HepG2 (cell line): ENCODE data around the gene DAO. TPM values are rescaled to one million over a fixed set of nuclear protein-coding genes. Genes with fewer than 3 reads are reported as not detected.

Experiments used
- ATAC-seq: fragments of 200-7000 bp; cut with Tn5 transposase; 3 replicates; pipeline ENCODE4 v1.9.1; 2020; ENCODE audit warnings: mild to moderate bottlenecking, moderate library complexity
- BruUV-seq: library from RNA; stranded (reverse); fragments of 400-500 nt; replicated peaks from 2 replicates; lab custom pipeline; 2021; lab: Mats Ljungman, UMichigan
- CTCF ChIA-PET: fragments of 300-600 bp; formaldehyde crosslinking; extraction: SDS; loops from one replicate; lab custom pipeline; 2021; ENCODE audit warnings: low total read pairs, inconsistent platforms, low intra/inter-chr PET ratio; lab: Yijun Ruan, JAX
- POLR2A ChIA-PET: fragments of 350-600 bp; sonication (Branson Sonifier 250); formaldehyde crosslinking; loops from one replicate; lab custom pipeline; 2020; ENCODE audit warnings: antibody characterized with exemption, inconsistent platforms; lab: Yijun Ruan, JAX
- DNase-seq: peaks from one replicate; pipeline ENCODE4 v3.0.0-alpha.2; 2015; ENCODE audit warnings: low spot score
- FAIRE-seq: peaks from 3 replicates; lab custom pipeline; 2011; peaks lifted over from hg19 to GRCh38; lab: Jason Lieb, UNC
- H2AFZ ChIP-seq: one replicate; pipeline ENCODE4 v1.6.1; 2011; ENCODE audit warnings: low read length, inconsistent platforms
- H3K27ac ChIP-seq: fragments of 300-600 bp; 3 replicates; pipeline ENCODE4 v1.8.0; 2011; ENCODE audit warnings: mixed run types, mild to moderate bottlenecking, mixed read lengths, low read length, inconsistent platforms; ENCODE audit not compliant: insufficient read depth; ENCODE audit errors: extremely low read length
- H3K27me3 ChIP-seq, 2 experiments: fragments of 200-600 bp in 1 of 2; 2 replicates in 1 of 2; 3 replicates in 1 of 2; pipeline versions ENCODE4 v1.6.0 to v1.8.0; 2011; ENCODE audit warnings: low read length in 2 of 2, mild to moderate bottlenecking in 2 of 2, moderate library complexity in 2 of 2, inconsistent platforms in 1 of 2; ENCODE audit not compliant: insufficient read depth in 2 of 2, control insufficient read depth in 1 of 2
- H3K36me3 ChIP-seq, 2 experiments: fragments of 200-600 bp in 1 of 2; replicated peaks in 1 of 2; 2 replicates in 1 of 2; 3 replicates in 1 of 2; pipeline versions ENCODE4 v1.5.1 to v1.8.0; 2011; ENCODE audit warnings: low read length in 2 of 2, inconsistent platforms in 1 of 2; ENCODE audit not compliant: insufficient read depth in 2 of 2, control insufficient read depth in 1 of 2
- H3K4me1 ChIP-seq: 2 replicates; pipeline ENCODE4 v1.5.1; 2012; ENCODE audit warnings: low read length, inconsistent platforms; ENCODE audit not compliant: insufficient read depth
- H3K4me2 ChIP-seq: 2 replicates; pipeline ENCODE4 v1.6.0; 2011; ENCODE audit warnings: low read depth, low read length, inconsistent platforms
- H3K4me3 ChIP-seq, 3 experiments: fragments of 200-600 bp in 1 of 3; sonication (generic), shearing (Covaris generic) in 1 of 3; replicated peaks in 1 of 3; 2 replicates each; pipeline ENCODE4 v1.5.1; 2011 to 2016; ENCODE audit warnings: low read length in 3 of 3, inconsistent platforms in 2 of 3, low read depth in 2 of 3, mild to moderate bottlenecking in 2 of 3, control low read depth in 1 of 3, mixed read lengths in 1 of 3; ENCODE audit not compliant: insufficient read depth in 1 of 3
- H3K79me2 ChIP-seq: one replicate; pipeline ENCODE4 v1.6.1; 2011; ENCODE audit warnings: low read length, inconsistent platforms; ENCODE audit not compliant: insufficient read depth
- H3K9ac ChIP-seq: 2 replicates; pipeline ENCODE4 v1.6.0; 2011; ENCODE audit warnings: mild to moderate bottlenecking, low read depth, low read length, inconsistent platforms; ENCODE audit not compliant: insufficient read depth
- H3K9me3 ChIP-seq: 2 replicates; pipeline ENCODE4 v1.5.1; 2012; ENCODE audit warnings: mild to moderate bottlenecking, low read length
- H4K20me1 ChIP-seq: 2 replicates; pipeline ENCODE4 v1.6.0; 2011; ENCODE audit warnings: inconsistent platforms, mild to moderate bottlenecking, low read length, moderate library complexity; ENCODE audit not compliant: insufficient read depth
- CHCHD3 ChIP-seq: sonication (generic); formaldehyde crosslinking; IDR thresholded peaks from 2 replicates; pipeline ENCODE4 v1.8.0; 2022; ENCODE audit warnings: mild to moderate bottlenecking, missing genetic modification reagents, moderate library complexity
- FOXK2 ChIP-seq: fragments of 450-650 bp; IDR thresholded peaks from 2 replicates; pipeline ENCODE4 v1.6.1; 2016
- MTA3 ChIP-seq: sonication (generic); formaldehyde crosslinking; IDR thresholded peaks from 2 replicates; pipeline ENCODE4 v1.4.0; 2020; ENCODE audit warnings: missing genetic modification reagents
- NCOA5 ChIP-seq: sonication (generic); formaldehyde crosslinking; IDR thresholded peaks from 2 replicates; pipeline ENCODE4 v1.4.0; 2020; ENCODE audit warnings: missing genetic modification reagents
- PAX8 ChIP-seq: sonication (generic); formaldehyde crosslinking; IDR thresholded peaks from 2 replicates; pipeline ENCODE4 v1.8.0; 2022; ENCODE audit warnings: mild to moderate bottlenecking, missing genetic modification reagents, borderline replicate concordance
- POLR2G ChIP-seq: fragments of 200-400 bp; formaldehyde crosslinking; IDR thresholded peaks from 2 replicates; pipeline ENCODE4 v1.6.1; 2018; ENCODE audit warnings: mild to moderate bottlenecking, low read depth, low read length, moderate library complexity
- SUZ12 ChIP-seq: fragments of 150-350 bp; IDR thresholded peaks from 2 replicates; pipeline ENCODE4 v1.6.1; 2014; ENCODE audit warnings: low read depth, low read length
- TBL1XR1 ChIP-seq: fragments of 150-350 bp; IDR thresholded peaks from 2 replicates; pipeline ENCODE4 v1.6.1; 2014; ENCODE audit warnings: borderline replicate concordance, low read length; ENCODE audit not compliant: partially characterized antibody
- ZBTB42 ChIP-seq: sonication (generic); formaldehyde crosslinking; IDR thresholded peaks from 2 replicates; pipeline ENCODE4 v1.5.0; 2020; ENCODE audit warnings: mild to moderate bottlenecking, missing genetic modification reagents
- ZFX ChIP-seq: sonication (generic); formaldehyde crosslinking; IDR thresholded peaks from 2 replicates; pipeline ENCODE4 v1.4.0; 2020; ENCODE audit warnings: mild to moderate bottlenecking, low read depth, missing genetic modification reagents, moderate library complexity
- ZNF253 ChIP-seq: sonication (generic); formaldehyde crosslinking; IDR thresholded peaks from 2 replicates; pipeline ENCODE4 v1.8.0; 2022; ENCODE audit warnings: mild to moderate bottlenecking, missing genetic modification reagents, borderline replicate concordance
- ZNF280B ChIP-seq: sonication (generic); formaldehyde crosslinking; IDR thresholded peaks from 2 replicates; pipeline ENCODE4 v1.5.0; 2020; ENCODE audit warnings: missing genetic modification reagents, mild to moderate bottlenecking, borderline replicate concordance
- ZNF282 ChIP-seq: fragments of 450-650 bp; IDR thresholded peaks from 2 replicates; pipeline ENCODE4 v1.6.1; 2018; ENCODE audit not compliant: partially characterized antibody
- ZNF446 ChIP-seq: sonication (generic); formaldehyde crosslinking; IDR thresholded peaks from 2 replicates; pipeline ENCODE4 v1.5.0; 2020; ENCODE audit warnings: mild to moderate bottlenecking, missing genetic modification reagents
- ZNF788 ChIP-seq: sonication (generic); formaldehyde crosslinking; IDR thresholded peaks from 2 replicates; pipeline ENCODE4 v1.5.0; 2020; ENCODE audit warnings: mild to moderate bottlenecking, missing genetic modification reagents, borderline replicate concordance
- WGBS: methylation state at CpG from one replicate; pipeline ENCODE4 v1.1.6; 2017; ENCODE audit warnings: low lambda C conversion rate; 5-methylcytosine and 5-hydroxymethylcytosine counted together
- in situ Hi-C: cut with HindIII; loops from 2 replicates; pipeline ENCODE4 v1.10.0; 2017; ENCODE audit warnings: low pct_unique_long_range_greater_than_20kb; ENCODE audit not compliant: extremely low pct_ligation_motif_present
- intact Hi-C: fragments of 100-400 bp; cut with micrococcal nuclease; formaldehyde crosslinking; loops from one replicate; pipeline ENCODE4 v1.10.0; 2022; ENCODE audit not compliant: unreplicated experiment
- polyA plus RNA-seq, 8 experiments: library from polyadenylated mRNA; depleted of rRNA in 3 of 8; stranded (reverse) in 7 of 8; unstranded in 1 of 8; fragments of >200 nt; fragmentation: Illumina TruSeq in 4 of 8; extraction: Trizol in 4 of 8; gene quantifications; 2 replicates each; pipeline versions ENCODE4 v1.2.1 to v1.2.3, GENCODE V29; 2011 to 2016; ENCODE audit warnings: low read depth in 4 of 8, missing spikeins in 1 of 8, mixed read lengths in 1 of 8; ENCODE audit not compliant: insufficient read depth in 1 of 8
- total RNA-seq, 5 experiments: library from RNA; depleted of rRNA; stranded (reverse); fragments of >200 nt; fragmentation: Illumina TruSeq; extraction: Trizol; gene quantifications; 2 replicates each; pipeline ENCODE4 v1.2.3, GENCODE V29; 2016; ENCODE audit warnings: low read depth in 1 of 5
- TF ChIP-seq, protein P1 (sequence below): sonication (generic); formaldehyde crosslinking; IDR thresholded peaks from 2 replicates; pipeline ENCODE4 v1.5.1; 2020; ENCODE audit warnings: missing genetic modification reagents, mild to moderate bottlenecking, borderline replicate concordance
- TF ChIP-seq, protein P2 (sequence below): IDR thresholded peaks from 2 replicates; pipeline ENCODE4 v1.6.1; 2016

DAO gene
- total and polyA plus RNA-seq, 2 of the 13 experiments (the other 11 are each of a cell fraction or from before 2014, with no cell fraction given): 0.34 to 0.82 TPM

GRCh38 chr12:108856170-108856427 is 23.8 kb upstream of the DAO start (continued):
- no peak for TF ChIP-seq TBL1XR1
- no peak for TF ChIP-seq ZNF282
- TF ChIP-seq MTA3 (CRISPR knock-in tag): no peak
- TF ChIP-seq FOXK2: no peak
- TF ChIP-seq ZNF280B (CRISPR knock-in tag): no peak
- TF ChIP-seq PAX8: no peak
- no peak for TF ChIP-seq ZNF446
- no peak for TF ChIP-seq POLR2G
- TF ChIP-seq, protein P1, sequence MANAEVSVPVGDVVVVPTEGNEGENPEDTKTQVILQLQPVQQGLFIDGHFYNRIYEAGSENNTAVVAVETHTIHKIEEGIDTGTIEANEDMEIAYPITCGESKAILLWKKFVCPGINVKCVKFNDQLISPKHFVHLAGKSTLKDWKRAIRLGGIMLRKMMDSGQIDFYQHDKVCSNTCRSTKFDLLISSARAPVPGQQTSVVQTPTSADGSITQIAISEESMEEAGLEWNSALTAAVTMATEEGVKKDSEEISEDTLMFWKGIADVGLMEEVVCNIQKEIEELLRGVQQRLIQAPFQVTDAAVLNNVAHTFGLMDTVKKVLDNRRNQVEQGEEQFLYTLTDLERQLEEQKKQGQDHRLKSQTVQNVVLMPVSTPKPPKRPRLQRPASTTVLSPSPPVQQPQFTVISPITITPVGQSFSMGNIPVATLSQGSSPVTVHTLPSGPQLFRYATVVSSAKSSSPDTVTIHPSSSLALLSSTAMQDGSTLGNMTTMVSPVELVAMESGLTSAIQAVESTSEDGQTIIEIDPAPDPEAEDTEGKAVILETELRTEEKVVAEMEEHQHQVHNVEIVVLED (CRISPR knock-in tag): no peak
- TF ChIP-seq, all 625 proteins: peak for 15

GRCh38 chr12:108856428-108857157 is 23.3 kb upstream of the DAO start:
- no peak overlapping the region for H2AFZ ChIP-seq
- CTCF ChIA-PET: no interaction called here
- TF ChIP-seq SUZ12: no peak
- no peak for TF ChIP-seq ZNF253
- TF ChIP-seq ZNF788 (CRISPR knock-in tag): peak; percentile 42; the same call in 1 of the 2 replicates
- no peak for TF ChIP-seq CHCHD3 (CRISPR knock-in tag)
- TF ChIP-seq, protein P2, sequence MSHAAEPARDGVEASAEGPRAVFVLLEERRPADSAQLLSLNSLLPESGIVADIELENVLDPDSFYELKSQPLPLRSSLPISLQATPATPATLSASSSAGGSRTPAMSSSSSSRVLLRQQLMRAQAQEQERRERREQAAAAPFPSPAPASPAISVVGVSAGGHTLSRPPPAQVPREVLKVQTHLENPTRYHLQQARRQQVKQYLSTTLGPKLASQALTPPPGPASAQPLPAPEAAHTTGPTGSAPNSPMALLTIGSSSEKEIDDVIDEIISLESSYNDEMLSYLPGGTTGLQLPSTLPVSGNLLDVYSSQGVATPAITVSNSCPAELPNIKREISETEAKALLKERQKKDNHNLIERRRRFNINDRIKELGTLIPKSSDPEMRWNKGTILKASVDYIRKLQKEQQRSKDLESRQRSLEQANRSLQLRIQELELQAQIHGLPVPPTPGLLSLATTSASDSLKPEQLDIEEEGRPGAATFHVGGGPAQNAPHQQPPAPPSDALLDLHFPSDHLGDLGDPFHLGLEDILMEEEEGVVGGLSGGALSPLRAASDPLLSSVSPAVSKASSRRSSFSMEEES (CRISPR knock-in tag): peak; percentile 22; the same call in 1 of the 2 replicates
- TF ChIP-seq ZFX (CRISPR knock-in tag): peak; percentile 21; the same call in 1 of the 2 replicates
- TF ChIP-seq ZBTB42: 0 out of 2 replicates have a peak, but pooled peaks have one; percentile 64
- TF ChIP-seq ZNF280B (CRISPR knock-in tag): 0 out of 2 replicates have a peak, but pooled peaks have one; percentile 62
- no peak for TF ChIP-seq NCOA5 (CRISPR knock-in tag)

More at GRCh38 chr12:108856428-108857157, 23.3 kb upstream of the DAO start:
- in situ Hi-C loops (no loop called here), intact Hi-C loops (loop anchor here (1.0 to 5.0 kb wide), 2 partner anchors 95 to 294 kb away; partner anchors contain the start of genes ISCU and SART3)
- peak overlapping the region; percentile 57 to 89 (median 70) for H3K4me3 ChIP-seq
- BruUV-seq: no TSS peak
- peak overlapping the region; percentile 80 for H3K9ac ChIP-seq
- 2% methylated on average over 10 of the region's 24 CpGs for WGBS
- FAIRE-seq (no peak), DNase-seq (peak; percentile 25), ATAC-seq (peak; percentile 72)
- H3K9me3 ChIP-seq: no peaks in the 10 kb centered on the region
- peaks cover 3% of the 10 kb centered on the region; the same call in 1 of the 2 replicates for H4K20me1 ChIP-seq
- H3K27ac ChIP-seq: peak overlapping the region; percentile 52
- H3K4me2 ChIP-seq: peak overlapping the region; percentile 95
- H3K36me3 ChIP-seq: peaks cover 1 to 6% of the 10 kb centered on the region in 2 experiments; a peak in 2 of 5 replicates
- POLR2A ChIA-PET: interaction anchor here (0.9 to 1.4 kb wide), 3 partner anchors 12 to 260 kb away, joined by 3 read pairs; partner anchors contain the start of gene ACACB
- peaks cover 14% of the 10 kb centered on the region for H3K79me2 ChIP-seq
- peaks cover 4 to 6% of the 10 kb centered on the region in 2 experiments; a peak in 1 of 5 replicates for H3K27me3 ChIP-seq
- H3K4me1 ChIP-seq: peaks cover 32% of the 10 kb centered on the region
